NCI-H526 (cell line): ENCODE measurements around the gene ZNF142.

Experiments
- DNase-seq, 2 experiments: peaks; one replicate each; lab custom pipeline; 2025; lab: John Stamatoyannopoulos, UW

ZNF142 gene

GRCh38 chr2:218648088-218648786 is 11.2 kb downstream of the ZNF142 start:
- DNase-seq: peak; percentile 16 to 65

GRCh38 chr2:218645126-218645525 is 14.3 kb downstream of the ZNF142 start:
- DNase-seq: no peak

GRCh38 chr2:218644721-218645120 is 14.7 kb downstream of the ZNF142 start:
- DNase-seq: no peak

GRCh38 chr2:218643751-218644310 is 15.6 kb downstream of the ZNF142 start:
- no peak for DNase-seq

- no peak for DNase-seq
These were observed 16.6 kb downstream of the ZNF142 start for GRCh38 chr2:218642786-218643185.

- no peak for DNase-seq
These were observed 17.2 kb downstream of the ZNF142 start for GRCh38 chr2:218642121-218642656.

- DNase-seq: no peak
These were observed 21.1 kb downstream of the ZNF142 start for GRCh38 chr2:218638372-218638771.

- DNase-seq: no peak
These were observed 23.7 kb downstream of the ZNF142 start for GRCh38 chr2:218635719-218636118.

- DNase-seq: no peak
These were observed 27.6 kb downstream of the ZNF142 start for GRCh38 chr2:218631837-218632236.

- DNase-seq: no peak
These were observed 31.5 kb downstream of the ZNF142 start for GRCh38 chr2:218627939-218628338.

GRCh38 chr2:218626369-218626768 is 33.1 kb downstream of the ZNF142 start:
- DNase-seq: no peak

GRCh38 chr2:218623366-218623705 is 36.1 kb downstream of the ZNF142 start:
- DNase-seq: no peak

- no peak for DNase-seq
These were observed 36.6 kb downstream of the ZNF142 start for GRCh38 chr2:218622606-218623365.

- no peak for DNase-seq
These were observed 38.4 kb downstream of the ZNF142 start for GRCh38 chr2:218621007-218621406.

- DNase-seq: peak in 1 of 2 experiments; percentile 26
These were observed 41.1 kb downstream of the ZNF142 start for GRCh38 chr2:218618102-218618860.

- no peak for DNase-seq
These were observed 43.5 kb downstream of the ZNF142 start for GRCh38 chr2:218615868-218616315.

GRCh38 chr2:218607436-218608115 is 51.8 kb downstream of the ZNF142 start, which contains the start of gene PLCD4:
Gene PLCD4 (plus strand): TSS chr2:218607899. CDS start chr2:218615740, 7,841 bp downstream.
- DNase-seq: peak in 1 of 2 experiments; percentile 7

- DNase-seq: no peak
These were observed 54.0 kb downstream of the ZNF142 start for GRCh38 chr2:218605432-218605831.
